ENCODE results near the gene PRR16.
"Not testable (repeated sequence)": the region's sequence is repeated elsewhere in the genome, so short reads cannot be mapped to it uniquely, and the experiment has no call there.

Gene PRR16

GRCh38 chr5:120631611-120632010 lies 167.5 kb downstream of the PRR16 start:
- in situ Hi-C loops (cut with MboI; ENCODE audit: low sequenced_read_pairs) = no loop called here

DNA sequence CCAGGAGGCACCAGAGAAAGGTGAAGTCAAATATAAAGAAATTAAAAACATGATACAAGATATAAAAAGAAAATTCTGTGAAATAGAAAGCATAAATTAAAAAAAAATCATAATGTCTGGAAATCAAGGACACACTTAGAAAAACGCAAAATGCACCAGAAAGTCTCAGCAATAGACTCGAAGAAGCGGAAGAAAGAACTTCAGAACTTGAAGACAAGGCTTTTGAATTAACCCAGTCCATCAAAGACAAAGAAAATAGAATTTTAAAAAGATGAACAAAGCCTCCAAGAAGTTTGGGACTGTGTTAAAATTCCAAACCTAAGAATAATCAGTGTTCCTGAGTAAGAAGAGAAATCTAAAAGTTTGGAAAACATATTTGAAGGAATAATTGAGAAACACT lies 168.3 kb downstream of the PRR16 start:
- in situ Hi-C loops (cut with MboI; ENCODE audit: low sequenced_read_pairs) = no loop called here

GRCh38 chr5:120638449-120638848 lies 174.3 kb downstream of the PRR16 start:
- in situ Hi-C loops (cut with MboI; ENCODE audit: low sequenced_read_pairs) = no loop called here

DNA sequence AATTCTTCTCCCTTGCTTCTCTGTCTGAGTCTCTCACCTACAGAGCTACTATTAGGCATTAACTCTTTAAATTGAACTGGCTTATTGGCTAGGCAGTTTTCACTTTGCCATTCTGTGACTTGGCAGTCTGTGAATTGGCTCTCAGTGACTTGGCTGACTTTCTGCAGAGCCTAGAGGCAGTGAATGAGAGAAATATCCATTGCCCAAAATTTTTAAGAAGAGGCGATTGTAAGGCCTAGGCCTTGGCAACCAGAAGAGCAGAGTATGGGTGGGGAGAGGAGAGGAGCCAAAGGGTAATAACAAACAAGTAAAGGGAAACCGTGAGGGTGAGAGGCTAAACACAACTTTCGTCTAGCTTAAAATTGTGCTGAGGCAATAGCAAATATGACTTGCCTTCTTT lies 176.7 kb downstream of the PRR16 start:
- in situ Hi-C loops (cut with MboI; ENCODE audit: low sequenced_read_pairs) = no loop called here

- in situ Hi-C loops (cut with MboI; ENCODE audit: low sequenced_read_pairs) = no loop called here
These were observed 180.4 kb downstream of the PRR16 start for GRCh38 chr5:120644516-120644915.

DNA sequence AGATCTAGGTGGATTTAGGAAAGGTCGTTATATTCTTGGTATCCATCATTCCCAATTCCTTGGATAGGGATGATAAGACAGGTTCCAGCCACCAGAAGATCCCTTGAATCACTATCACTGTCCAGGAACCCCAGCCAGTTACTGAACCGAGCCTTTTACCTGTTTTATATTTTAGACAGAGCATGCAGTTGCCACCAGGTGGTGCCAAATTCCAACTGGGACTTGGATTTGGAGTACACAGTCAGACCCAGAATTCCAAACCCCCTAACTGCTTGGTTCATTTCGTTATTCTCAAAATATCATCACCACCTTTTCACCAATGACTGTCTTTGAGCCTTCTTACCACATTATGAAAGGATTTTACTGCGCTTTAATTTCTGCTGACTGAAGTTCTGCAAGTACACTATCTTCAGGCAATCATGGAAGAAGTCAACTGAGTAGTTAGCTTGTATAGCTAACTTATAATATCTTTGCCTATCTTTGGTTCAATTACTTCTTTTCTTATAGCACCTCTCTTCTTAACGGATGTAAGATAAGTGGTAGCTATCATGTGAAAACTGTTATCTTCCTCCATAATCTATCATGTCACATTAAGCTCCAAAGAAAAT lies 191.8 kb downstream of the PRR16 start:
- in situ Hi-C loops (cut with MboI; ENCODE audit: low sequenced_read_pairs) = no loop called here

GRCh38 chr5:120657104-120657503 lies 193.0 kb downstream of the PRR16 start:
- in situ Hi-C loops (cut with MboI; ENCODE audit: low sequenced_read_pairs) = no loop called here

DNA sequence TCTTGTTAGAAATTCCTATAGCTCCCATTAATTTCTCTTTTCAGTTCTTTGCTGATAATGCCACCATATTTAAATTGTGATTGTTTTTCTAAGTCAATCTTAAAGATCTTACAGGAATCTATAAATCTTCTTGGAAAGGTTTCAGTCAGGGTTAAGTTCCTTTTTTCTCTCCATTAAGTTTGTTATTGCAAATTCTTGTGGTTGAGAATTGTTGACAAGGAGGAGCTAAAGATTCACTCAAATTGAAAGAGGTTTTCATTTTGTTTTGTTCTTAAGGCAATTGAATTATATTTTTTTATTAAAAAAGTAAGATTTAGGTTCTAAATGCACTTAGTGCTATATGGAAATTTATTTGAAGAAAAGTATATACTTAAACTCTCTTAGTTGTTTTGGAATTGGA lies 213.4 kb downstream of the PRR16 start:
- in situ Hi-C loops (cut with MboI; ENCODE audit: low sequenced_read_pairs) = no loop called here

DNA sequence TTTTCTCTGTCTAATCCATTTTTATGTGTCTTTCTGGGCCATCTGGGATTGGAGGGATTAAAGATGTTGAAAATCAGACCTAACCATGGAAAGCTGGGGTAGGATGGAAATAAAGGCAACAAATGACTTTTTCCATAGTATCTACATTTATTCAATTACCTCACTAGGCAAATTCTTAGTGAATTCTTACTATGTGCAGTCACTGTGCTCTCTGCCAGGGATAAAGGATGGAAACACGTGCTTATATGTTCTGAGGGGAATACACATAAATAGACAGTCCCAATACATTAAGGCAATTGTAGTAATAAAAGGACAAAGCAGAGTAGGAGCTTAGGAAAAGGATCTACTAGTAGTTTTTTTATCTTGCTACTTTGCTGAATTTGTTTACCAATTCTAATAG lies 214.2 kb downstream of the PRR16 start:
- in situ Hi-C loops (cut with MboI; ENCODE audit: low sequenced_read_pairs) = no loop called here

GRCh38 chr5:120682851-120683250 lies 218.8 kb downstream of the PRR16 start:
- in situ Hi-C loops (cut with MboI; ENCODE audit: low sequenced_read_pairs) = no loop called here

DNA sequence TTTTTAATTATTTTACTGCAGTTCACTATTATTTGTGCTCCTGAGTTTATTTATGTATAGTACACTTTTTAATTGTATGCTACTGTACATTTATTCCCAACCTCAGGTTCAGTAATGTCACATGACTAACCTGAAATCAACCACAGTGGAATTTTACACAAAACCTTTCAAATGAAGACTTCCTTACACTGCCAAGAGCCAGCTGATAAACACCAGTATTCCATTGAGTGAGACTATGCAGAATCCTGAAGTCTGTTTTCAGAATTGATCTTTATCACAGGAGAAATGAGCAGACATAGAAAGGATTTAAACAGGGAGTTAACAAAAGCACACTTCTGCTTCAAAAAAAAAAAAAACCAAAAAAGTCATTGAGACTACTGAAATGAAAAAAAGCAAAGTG lies 219.5 kb downstream of the PRR16 start:
- in situ Hi-C loops (cut with MboI; ENCODE audit: low sequenced_read_pairs) = no loop called here

GRCh38 chr5:120684213-120684612 lies 220.1 kb downstream of the PRR16 start:
- in situ Hi-C loops (cut with MboI; ENCODE audit: low sequenced_read_pairs) = no loop called here

DNA sequence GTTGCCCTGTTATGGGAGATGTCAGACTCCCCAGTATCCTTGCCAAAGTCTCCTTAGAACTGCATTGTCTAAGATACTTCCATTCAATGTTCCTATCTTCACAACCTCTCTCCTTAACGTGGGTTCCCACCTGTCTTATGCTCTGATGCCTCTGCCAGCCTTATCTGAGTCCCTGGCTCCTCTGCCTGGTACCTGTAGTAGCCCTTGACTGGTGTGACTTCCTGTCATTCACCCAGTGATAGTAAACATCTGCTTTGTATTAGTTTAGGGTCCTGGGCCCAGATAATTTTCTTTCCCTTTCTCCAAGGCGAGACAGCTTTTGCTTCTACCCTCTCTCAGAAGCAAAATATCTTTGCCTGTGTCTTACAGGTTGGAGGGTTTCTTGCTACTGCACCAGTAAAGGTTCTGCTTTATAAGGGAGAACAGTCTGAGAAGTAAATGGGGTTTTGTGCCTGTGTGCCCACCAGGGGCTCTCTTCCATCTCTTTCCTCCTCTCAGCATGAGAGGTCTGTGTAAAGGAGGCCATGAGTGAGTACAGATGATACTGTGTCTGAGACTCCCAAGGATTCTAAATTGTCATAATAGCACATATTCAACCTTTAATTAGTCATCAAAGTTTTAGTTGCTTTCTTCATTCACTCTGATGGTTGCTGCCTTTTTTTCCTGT lies 220.8 kb downstream of the PRR16 start:
- in situ Hi-C loops (cut with MboI; ENCODE audit: low sequenced_read_pairs) = no loop called here

DNA sequence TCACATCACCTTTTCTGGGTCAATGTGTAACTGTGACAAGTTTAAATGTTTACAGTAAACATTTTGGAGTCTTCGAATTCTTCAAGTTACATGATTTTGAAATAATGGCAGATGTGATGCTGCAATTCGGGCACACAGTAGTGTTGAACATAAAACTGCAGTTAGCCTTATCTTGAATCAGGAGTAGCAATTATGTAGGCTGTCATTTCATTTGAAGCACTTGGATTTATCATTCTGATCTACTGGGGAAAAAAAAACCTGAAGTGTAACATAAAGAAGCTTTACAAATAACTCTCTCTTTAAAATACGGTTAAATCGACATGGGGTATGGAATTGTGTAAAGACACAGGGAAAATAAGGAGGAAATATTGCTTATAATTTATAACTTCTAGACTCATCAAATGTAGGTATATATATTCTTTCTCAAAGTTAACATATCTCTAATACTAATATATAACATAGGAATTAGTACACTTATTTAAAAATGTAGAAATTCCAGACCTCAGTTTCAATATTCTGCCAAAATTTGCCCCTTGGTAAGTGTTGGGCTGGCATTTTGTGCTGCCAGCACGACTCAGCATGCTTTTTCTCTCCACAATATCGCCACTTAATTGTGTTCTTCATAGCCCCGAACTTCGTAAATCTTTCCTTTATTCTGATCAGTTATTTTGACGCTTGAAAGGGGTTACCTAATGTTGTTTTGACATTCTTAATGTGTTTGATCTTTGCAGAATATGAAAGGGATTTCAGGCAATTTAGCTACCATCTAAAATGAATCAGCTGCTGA lies 226.7 kb downstream of the PRR16 start:
- in situ Hi-C loops (cut with MboI; ENCODE audit: low sequenced_read_pairs) = no loop called here

DNA sequence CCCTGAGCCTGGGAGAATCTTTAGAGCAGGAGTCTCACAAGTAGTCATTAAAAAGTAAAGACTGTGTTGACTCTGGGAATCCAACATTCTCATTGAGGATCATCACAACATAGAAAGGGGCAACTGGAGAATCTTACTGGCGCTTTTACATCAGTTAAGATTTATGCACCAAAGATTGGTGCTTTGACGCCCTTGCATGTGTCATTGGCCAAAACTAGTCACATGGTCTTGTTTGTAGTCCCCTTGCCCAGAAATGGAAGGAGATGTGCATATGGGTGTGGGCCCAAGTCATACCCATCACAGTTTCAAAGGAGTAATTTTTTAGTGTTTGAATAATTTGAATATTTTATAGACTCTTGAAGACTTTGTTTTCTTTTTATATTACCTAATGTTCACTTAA lies 228.2 kb downstream of the PRR16 start:
- in situ Hi-C loops (cut with MboI; ENCODE audit: low sequenced_read_pairs) = no loop called here

- in situ Hi-C loops (cut with MboI; ENCODE audit: low sequenced_read_pairs) = no loop called here
These were observed 231.3 kb downstream of the PRR16 start for GRCh38 chr5:120695368-120695880.

GRCh38 chr5:120697147-120697546 lies 233.0 kb downstream of the PRR16 start:
- in situ Hi-C loops (cut with MboI; ENCODE audit: low sequenced_read_pairs) = no loop called here

GRCh38 chr5:120697670-120698327 lies 233.7 kb downstream of the PRR16 start:
- in situ Hi-C loops (cut with MboI; ENCODE audit: low sequenced_read_pairs) = not testable (repeated sequence)

DNA sequence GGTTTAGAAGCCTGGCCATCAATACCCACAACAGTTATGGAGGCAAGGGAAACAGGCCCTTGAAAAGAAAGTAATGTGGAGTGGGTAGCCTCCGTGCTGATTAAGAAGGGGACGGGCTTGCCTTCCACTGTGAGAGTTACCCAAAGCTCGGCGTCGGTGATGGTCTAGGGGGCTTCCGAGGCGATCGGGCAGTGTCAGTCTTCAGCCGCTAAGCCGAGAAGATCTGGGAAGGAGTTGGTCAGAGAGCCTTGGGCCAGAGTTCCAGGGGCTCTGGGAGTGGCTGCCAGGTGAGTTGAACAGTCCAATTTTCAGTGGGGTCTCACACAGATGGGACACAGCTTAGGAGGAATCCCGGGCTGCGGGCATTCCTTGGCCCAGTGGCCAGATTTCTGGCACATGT lies 236.6 kb downstream of the PRR16 start:
- in situ Hi-C loops (cut with MboI; ENCODE audit: low sequenced_read_pairs) = not testable (repeated sequence)

- in situ Hi-C loops (cut with MboI; ENCODE audit: low sequenced_read_pairs) = not testable (repeated sequence)
These were observed 238.9 kb downstream of the PRR16 start for GRCh38 chr5:120702817-120703538.

Measured in HL-60/S4 treated with retinoic acid at 250 ng/mL for 4 days and 3 days (cell line).